Activated CD8-positive, alpha-beta memory T cell treated with anti-CD3 and anti-CD28 coated beads for 1 hour (primary cell): ENCODE results near the gene ZNF570.

Source experiments
- DNase-seq, 2 donors: peaks; one replicate each; pipeline ENCODE4 v3.0.0-alpha.2; 2020; ENCODE audit warnings: low read depth in 1 of 2; ENCODE audit errors: extremely low read depth in 1 of 2

Gene ZNF570

DNA sequence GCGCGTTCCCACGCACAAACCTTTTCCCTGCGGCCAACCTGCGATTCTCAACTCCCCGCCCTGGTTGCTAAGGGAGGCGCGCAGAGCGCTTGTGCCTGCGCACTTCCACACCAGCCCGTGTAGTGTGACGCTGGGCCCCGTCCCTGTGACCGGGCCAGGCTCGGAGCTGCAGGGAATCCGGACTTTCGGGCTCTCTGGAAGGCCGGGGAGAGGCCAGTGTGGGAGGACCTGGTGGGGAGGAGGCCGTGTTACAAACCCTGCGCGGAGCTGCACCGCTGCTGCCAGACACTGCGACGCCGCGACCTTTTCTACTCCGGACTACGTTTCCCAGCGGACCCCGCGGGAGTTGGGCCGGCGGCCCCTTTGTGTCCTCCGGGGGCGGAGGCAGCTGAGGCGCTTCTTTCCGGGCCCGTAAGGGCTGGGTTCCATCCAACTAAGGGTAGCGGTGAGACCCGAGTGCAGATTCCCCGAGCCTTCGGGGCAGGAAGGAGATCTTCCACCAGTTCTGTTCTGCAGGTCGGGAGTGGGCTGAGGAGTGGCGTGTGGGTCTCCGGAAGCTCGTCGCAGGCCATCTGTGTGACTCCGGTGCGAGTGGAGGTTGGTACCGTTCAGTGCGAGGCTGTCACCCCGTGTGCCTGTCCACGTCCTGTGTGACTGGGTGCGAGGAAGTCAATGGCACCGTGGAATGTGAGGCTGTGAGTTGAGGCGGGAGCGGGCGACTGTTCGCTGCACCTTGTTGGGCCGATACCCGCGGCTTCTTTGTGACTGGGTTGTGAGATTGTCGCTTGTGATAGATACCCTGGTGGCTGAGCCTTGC, at the start of gene ZNF570:
Gene ZNF570 (plus strand): TSS at position 396 of the 817 bp plus-strand sequence. CDS start 999 bp downstream, outside the sequence.
- DNase-seq: peak; percentile 77 to 82

DNA sequence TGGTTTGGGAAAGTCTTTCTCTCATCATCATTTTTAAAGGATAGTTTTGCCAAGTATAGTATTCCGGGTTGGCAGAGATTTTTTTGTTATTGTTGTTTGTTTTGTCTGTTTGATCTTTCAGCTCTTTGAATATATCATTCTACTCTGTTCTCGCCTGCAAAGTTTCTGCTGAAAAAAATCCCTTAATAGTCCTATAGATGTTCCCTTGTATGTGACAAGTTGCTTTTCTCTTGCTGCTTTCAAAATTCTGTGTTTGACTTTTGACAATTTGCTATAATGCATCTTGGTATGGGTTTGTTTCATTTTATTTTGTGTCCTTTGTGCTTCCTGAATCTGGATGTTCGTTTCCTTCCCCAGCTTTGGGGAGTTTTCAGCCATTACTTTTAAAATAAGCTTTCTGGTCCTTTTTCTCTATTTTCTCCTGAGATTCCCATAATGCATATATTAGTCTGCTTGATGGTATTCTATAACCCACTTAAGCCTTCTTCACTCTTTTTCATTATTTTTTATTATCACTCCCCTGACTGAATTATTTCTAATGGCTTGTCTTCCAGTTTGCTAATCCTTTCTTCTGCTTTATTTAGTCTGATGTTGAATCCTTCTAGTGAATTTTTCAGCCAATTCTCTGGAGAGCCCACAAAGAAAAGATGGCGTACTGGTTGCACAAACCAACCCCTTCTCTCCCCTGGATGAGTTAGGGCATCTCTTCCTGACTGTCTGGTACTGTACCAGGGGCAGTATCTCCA, 16.5 kb upstream of the ZNF570 start:
- DNase-seq: no peak

DNA sequence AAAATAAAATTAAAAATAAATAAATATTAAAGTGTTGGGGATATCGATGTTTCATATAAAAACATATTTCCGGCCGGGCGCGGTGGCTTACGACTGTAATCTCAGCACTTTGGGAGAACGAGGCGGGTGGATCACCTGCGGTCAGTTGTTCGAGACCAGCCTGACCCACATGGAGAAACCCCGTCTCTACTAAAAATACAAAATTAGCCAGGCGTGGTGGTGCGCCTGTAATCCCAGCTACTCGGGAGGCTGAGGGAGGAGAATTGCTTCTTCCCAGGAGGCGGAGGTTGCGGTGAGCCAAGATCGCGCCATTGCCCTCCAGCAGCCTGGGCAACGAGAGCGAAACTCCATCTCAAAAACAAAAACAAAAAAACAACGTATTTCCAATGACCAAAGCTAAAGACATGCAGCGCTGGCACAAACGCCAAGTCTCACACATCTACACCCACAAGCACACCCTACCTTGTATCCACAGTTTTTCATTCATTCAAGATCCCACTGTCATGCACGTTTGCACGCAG, 2.8 kb upstream of the ZNF570 start:
- no peak for DNase-seq

DNA sequence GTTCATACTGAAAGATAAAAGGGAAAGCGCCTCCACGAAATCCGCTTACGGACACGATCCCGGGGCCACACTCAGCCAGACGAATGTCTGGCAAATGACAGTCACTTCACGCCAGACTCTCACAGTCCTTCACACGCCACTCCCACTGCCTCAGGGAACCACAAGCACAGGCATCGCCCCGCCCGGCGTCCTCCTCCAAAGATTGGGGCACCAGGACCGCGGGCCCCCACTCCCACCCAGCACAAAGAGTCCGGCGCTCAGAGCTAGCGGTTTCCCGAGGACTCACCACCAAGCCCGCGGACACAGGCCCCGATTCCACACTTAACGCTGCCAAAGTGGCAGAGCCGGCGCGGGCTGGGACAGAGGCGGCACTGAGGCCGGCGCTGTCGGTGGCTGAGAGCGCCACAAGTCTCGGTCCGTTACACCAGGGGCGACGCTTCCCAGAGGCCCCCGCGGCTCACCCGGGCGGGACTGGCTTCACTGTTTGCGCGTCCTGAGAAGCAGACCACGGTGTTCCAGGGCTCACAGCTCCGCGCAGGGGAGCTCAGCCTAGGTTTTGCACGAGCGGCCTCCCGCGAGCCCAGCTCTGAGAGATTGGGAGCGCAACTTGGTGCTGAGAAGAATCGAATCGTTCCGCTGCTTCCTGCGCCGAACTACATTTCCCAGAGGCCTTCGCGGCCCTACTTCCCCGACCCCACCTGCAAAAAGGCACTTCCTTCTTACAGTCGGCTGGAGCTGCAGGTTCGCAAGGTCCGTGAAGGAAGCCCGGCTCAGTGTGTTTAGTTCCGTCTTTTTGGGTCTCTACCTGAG, 2.2 kb upstream of the ZNF570 start, which contains the start of gene ZNF569:
Gene ZNF569 (minus strand): TSS at position 647 of the 810 bp plus-strand sequence. CDS start 22,523 bp downstream, outside the sequence.
- DNase-seq: peak; percentile 75 to 77

DNA sequence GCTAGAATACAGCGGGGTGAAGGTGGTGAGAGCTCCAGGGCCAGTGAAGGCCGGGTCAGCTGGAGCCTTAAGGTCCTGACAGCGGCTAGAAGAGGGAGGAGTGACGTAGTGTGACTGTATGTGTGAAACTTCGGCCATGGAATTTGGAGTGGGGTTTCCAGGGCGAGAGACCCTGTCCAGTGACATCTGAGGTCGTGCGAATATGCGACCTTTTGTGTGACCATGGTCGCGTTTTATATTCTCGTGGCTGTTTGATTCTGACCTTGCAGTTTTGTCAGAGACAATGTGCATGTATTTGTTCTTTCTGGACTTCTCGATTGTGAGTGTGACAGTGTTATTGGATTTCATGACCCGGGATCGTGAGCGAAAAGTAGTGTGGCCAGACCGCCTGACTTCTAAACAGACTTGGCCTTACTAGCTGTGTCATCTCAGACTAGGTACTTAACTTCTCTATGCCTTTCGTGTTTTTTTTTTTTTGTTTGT, 1.5 kb upstream of the ZNF570 start:
- DNase-seq: no peak

DNA sequence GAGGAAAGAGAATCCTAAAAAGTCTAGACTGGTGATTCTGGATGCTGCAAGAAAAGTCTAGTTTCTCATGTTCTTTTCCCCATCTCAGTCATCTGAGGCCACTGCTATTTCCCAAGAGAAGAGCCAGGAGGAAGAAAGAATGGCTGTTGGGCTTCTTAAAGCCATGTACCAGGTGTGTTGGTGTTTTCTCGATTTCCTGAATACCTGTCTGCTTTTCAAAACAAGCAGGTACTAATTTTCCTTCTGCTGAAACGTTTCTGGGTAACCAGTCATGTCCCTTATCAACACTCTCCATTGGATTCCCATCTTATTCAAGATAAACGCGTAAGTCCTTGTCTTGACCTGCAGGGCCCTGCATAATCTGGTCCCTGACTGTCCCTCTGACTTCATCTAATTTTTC, 1.1 kb downstream of the ZNF570 start:
- DNase-seq: no peak

DNA sequence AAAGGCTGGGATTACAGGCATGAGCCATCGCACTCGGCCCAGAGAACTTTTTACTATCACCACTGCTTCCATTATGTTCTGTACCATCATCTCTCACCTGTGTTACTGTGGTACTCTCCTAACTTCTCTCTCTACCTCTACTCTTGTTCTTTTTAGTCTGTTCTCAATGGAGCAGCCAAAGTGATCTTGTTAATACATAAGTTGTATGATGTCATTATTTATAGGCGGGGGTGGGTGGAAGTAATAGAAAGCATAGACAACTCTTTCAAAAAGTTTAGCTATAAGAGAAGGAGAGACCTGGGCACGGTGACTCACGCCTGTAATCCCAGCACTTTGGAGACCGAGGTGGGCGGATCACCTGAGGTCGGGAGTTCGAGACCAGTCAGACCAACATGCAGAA, 3.0 kb downstream of the ZNF570 start:
- no peak for DNase-seq

DNA sequence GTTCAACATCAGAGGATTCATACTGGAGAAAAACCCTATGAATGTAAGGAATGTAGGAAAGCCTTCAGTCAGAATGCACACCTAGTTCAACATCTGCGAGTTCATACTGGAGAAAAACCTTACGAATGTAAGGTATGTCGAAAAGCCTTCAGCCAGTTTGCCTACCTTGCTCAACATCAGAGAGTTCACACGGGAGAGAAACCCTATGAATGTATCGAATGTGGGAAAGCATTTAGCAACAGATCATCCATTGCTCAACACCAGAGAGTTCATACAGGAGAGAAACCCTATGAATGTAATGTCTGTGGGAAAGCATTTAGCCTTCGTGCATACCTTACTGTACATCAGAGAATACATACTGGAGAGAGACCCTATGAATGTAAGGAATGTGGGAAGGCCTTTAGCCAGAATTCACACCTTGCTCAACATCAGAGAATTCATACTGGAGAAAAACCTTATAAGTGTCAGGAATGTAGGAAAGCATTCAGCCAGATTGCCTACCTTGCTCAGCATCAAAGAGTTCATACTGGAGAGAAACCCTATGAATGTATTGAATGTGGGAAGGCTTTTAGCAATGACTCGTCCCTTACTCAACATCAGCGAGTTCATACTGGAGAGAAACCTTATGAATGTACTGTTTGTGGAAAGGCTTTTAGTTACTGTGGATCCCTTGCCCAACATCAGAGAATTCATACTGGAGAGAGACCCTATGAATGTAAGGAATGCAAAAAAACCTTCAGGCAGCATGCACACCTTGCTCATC, 15.4 kb downstream of the ZNF570 start:
- no peak for DNase-seq

DNA sequence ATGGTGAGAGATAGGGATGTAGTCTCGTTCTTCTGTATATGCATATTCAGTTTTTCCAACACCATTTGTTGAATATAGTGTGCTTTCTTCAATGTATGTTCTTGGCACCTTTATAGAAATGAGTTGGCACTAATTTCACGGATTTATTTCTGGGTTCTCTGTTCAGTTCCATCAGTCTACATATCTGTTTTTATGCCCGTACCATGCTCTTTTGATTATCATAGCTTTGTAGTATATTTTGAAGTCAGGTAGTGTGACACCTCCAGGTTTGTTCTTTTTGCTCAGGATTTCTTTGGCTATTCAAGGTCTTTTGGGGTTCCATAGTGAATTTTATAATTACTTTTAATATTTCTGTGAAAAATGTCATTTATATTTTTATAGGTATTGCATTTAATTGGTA, 23.1 kb downstream of the ZNF570 start:
- DNase-seq: no peak

DNA sequence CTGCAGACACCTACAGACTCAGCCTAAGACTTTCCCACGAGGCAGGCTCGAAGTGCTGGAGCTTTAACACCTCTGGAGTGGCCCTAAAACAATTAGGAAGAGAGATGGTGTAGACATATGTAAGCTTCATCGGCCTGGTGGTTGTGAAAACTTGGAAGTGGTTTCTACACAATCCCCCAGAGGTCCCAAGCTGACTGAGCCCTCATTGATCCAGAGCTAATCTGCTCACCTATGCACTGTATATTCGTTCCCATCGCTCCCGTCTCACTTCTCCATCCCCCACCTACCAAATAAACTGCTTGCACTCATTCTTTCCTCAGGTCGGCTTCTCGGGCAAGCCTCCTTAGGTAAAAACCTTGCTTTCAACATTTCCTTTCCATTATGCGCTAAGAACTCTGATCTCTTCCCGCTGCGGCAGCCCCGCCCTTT, 36.8 kb downstream of the ZNF570 start:
- no peak for DNase-seq

DNA sequence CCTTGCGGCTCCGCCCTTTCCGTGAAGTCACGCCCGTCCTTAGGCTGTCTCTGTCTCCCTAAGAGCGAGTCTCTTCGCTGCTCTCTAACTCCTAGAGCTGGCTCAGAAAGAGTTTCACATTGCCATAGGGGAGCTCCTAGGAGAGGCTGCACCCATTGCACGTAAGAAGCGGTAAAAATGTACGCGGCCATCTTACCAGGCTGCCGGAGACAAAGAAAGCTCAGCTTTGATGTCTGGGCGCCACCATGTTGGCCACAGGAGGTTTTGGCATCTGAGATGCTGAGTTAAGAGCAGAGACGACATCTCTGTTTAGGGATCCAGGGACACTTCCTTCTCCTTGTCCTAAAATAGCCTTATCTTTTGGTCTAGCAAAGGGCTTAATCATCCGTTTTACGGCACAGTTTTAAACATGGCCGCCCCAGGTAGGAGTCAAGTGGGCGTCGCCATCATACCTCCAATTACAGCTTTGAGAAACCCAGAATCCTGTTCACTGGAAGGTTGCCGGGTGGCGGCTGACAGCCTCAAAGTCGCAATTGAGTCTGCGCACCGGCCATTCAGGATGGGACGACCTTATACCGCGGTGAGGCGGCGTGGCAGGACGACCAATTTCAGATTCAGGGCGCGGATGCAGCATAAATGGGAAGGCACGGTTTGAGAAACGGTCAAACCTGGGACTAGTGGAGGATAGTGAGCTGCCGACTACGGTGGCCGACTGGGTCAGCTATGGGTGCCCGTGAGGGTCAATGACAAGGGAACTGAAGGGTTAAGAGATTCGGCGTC, 37.4 kb downstream of the ZNF570 start, which contains the start of gene ZNF793:
Gene ZNF793 (plus strand): TSS at position 553 of the 780 bp plus-strand sequence. CDS start 16,501 bp downstream, outside the sequence.
- DNase-seq: peak; percentile 59 to 66

DNA sequence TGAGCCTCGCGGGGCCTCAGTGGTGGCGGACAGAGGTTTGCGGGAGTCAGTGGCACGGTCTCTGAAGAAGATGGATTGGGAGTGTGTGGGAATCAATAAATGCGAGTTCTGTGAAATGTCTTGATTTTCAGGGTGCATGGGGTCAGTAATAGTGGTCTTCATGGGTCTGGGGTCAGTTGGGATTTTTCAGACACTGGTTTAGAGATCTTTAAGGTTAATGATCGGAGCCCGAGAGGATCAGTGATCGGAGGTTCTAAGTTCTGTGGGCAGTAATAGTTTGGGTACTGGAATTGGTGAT, 38.0 kb downstream of the ZNF570 start:
- DNase-seq: no peak

DNA sequence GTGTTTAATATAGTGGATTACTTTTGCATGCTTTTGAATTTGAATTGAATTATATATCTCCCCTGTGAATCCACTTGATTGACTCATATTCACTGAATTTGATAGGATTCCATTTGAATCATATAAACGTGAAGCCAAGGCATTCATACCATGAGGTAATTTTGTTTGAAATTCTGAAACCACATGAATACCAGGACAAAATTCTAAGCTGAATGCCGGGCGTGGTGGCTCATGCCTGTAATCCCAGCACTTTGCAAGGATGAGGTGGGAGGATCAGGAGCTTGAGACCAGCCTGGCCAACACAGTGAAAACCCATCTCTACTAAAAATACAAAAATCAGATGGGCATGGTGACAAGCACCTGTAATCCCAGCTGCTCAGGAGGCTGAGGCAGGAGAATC, 42.0 kb downstream of the ZNF570 start:
- DNase-seq: no peak

DNA sequence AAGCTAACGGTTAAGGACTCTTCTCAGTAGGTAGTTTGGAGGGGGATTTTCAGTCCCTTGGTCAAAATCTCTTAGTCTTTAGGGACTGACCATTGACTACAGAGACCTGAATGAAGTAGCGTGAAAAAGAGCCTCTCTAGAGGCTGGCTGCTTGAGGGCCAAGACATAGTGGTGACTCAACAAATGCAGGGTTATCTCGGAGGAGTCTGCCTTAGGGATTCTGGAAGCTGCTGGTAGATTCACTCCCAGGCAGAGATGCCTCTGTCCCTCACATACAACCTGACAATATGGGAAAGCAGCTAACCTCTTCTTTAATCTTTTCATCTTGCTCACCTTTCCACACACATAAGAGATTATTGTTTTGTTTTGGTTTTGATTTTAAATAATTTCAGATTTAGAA, 42.7 kb downstream of the ZNF570 start:
- DNase-seq: no peak

DNA sequence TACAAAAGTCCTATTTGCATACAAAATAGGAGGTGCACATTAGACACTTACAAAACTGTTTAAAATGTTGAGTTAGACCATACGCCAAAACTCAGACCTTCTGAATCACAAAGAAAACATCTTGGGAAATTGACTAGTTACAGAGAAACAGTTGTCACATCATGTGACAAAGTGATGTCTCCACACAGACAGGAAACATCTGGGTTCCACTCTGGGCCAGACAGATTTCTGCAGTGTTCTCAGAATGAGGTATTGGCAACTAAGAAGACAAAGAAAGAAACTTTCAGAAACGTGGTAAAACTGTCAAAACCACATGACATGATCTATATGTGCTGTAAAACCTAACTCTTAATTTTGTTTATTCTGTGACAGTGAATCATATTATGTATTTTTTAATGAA, 44.2 kb downstream of the ZNF570 start:
- no peak for DNase-seq

DNA sequence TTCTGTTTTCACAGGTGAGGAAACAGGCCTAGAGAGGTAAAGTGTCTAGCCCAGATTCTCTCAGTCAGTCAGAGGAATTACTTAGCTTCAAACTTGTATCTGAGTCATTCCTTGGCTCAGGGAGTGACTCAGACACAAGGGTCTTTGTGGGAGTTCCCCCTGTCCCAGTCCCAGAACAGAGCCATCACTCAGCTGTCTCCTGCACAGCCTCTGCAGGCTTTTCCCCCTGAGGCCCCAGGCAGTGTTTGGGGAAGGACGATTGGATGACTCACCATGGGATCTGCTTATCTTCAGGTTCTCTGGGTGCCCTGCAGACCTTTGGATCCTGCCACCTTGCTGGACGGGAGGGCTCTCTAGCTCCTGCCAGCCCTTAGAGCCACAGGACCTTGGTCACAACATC, 50.7 kb downstream of the ZNF570 start:
- no peak for DNase-seq

DNA sequence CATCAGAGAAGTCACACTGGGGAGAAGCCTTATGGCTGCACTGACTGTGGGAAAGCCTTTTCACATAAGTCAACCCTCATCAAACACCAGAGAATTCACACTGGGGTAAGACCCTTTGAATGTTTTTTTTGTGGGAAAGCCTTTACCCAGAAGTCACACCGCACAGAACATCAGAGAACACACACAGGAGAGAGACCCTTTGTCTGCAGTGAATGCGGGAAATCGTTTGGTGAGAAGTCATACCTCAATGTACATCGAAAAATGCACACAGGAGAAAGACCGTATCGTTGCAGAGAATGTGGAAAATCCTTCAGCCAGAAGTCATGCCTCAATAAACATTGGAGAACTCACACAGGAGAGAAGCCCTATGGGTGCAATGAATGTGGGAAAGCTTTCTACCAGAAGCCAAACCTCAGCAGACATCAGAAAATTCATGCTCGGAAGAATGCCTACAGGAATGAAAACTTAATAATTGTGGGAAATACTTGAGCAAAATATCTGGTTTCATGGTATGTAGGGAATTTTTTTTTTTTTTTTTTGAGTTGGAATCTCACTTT, 68.3 kb downstream of the ZNF570 start:
- no peak for DNase-seq
